ENCODE measurements around the gene DDC. TPM values are rescaled to one million over a fixed set of nuclear protein-coding genes. Genes with fewer than 3 reads are reported as not detected.

Gene DDC
- total RNA-seq, 1 donor from 2014 or later: 0.52 TPM

- Histone ChIP-seq H3K27me3 (ENCODE audit: control insufficient read depth in 3 of 3, insufficient read depth in 3 of 3, low read length in 3 of 3) (no peaks in the 10 kb centered on the region), H3K9ac (ENCODE audit: low read depth in 1 of 3, low read length in 3 of 3) (no peak overlapping the region), H3K9me3 (ENCODE audit: control insufficient read depth in 3 of 3, low read length in 3 of 3) (no peaks in the 10 kb centered on the region), H3K4me3 (ENCODE audit: low read length in 3 of 3) (no peak overlapping the region), H3K27ac (ENCODE audit: low read depth, low read length) (no peak overlapping the region), H3K4me1 (ENCODE audit: control insufficient read depth in 3 of 3, insufficient read depth in 3 of 3, low read length in 3 of 3) (peaks cover 5 to 15% (median 8%) of the 10 kb centered on the region in 3 donors), H3K36me3 (ENCODE audit: control insufficient read depth in 3 of 3, insufficient read depth in 3 of 3, low read length in 3 of 3) (peaks cover 24 to 43% (median 41%) of the 10 kb centered on the region in 3 donors)
Observed at GRCh38 chr7:50598460-50599343, 33.5 kb upstream of the DDC start.

DNA sequence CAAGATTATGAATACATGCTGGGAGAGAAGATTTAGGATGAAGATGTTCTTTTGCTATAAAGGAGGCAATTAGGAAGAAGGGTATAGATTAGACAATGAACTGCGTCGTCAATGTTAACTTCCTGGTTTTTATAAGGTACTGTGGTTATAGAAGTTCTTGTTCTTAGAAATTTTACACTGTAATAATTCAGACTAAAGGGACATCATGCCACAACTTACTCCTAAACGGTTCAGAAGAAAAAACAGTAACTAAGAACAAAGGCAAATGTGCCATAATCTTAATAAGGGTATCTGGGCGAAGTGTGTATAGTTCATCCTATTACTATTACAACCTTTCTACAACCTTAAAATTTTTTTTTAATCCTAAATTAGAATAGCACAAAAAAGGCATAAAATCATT lies 31.3 kb upstream of the DDC start:
- Histone ChIP-seq H3K36me3 (ENCODE audit: control insufficient read depth in 3 of 3, insufficient read depth in 3 of 3, low read length in 3 of 3) (peaks cover 17 to 40% (median 39%) of the 10 kb centered on the region in 3 donors), H3K9me3 (ENCODE audit: control insufficient read depth in 3 of 3, low read length in 3 of 3) (no peaks in the 10 kb centered on the region), H3K4me3 (ENCODE audit: low read length in 3 of 3) (no peak overlapping the region), H3K27me3 (ENCODE audit: control insufficient read depth in 3 of 3, insufficient read depth in 3 of 3, low read length in 3 of 3) (no peaks in the 10 kb centered on the region), H3K9ac (ENCODE audit: low read depth in 1 of 3, low read length in 3 of 3) (no peak overlapping the region), H3K4me1 (ENCODE audit: control insufficient read depth in 3 of 3, insufficient read depth in 3 of 3, low read length in 3 of 3) (peaks cover 8 to 26% (median 17%) of the 10 kb centered on the region in 3 donors), H3K27ac (ENCODE audit: low read depth, low read length) (no peak overlapping the region)

GRCh38 chr7:50595491-50596102 lies 30.4 kb upstream of the DDC start:
- peaks cover 17 to 40% (median 36%) of the 10 kb centered on the region in 3 donors for H3K36me3 ChIP-seq (ENCODE audit: control insufficient read depth in 3 of 3, insufficient read depth in 3 of 3, low read length in 3 of 3)
- H3K4me3 ChIP-seq (ENCODE audit: low read length in 3 of 3): no peak overlapping the region
- H3K9me3 ChIP-seq (ENCODE audit: control insufficient read depth in 3 of 3, low read length in 3 of 3): no peaks in the 10 kb centered on the region
- peaks cover 8 to 26% (median 17%) of the 10 kb centered on the region in 3 donors for H3K4me1 ChIP-seq (ENCODE audit: control insufficient read depth in 3 of 3, insufficient read depth in 3 of 3, low read length in 3 of 3)
- H3K27ac ChIP-seq (ENCODE audit: low read depth, low read length): no peak overlapping the region
- H3K9ac ChIP-seq (ENCODE audit: low read depth in 1 of 3, low read length in 3 of 3): no peak overlapping the region
- H3K27me3 ChIP-seq (ENCODE audit: control insufficient read depth in 3 of 3, insufficient read depth in 3 of 3, low read length in 3 of 3): no peaks in the 10 kb centered on the region

GRCh38 chr7:50594734-50595485 lies 29.7 kb upstream of the DDC start:
- H3K4me1 ChIP-seq (ENCODE audit: control insufficient read depth in 3 of 3, insufficient read depth in 3 of 3, low read length in 3 of 3): peaks cover 8 to 26% (median 17%) of the 10 kb centered on the region in 3 donors
- no peaks in the 10 kb centered on the region for H3K9me3 ChIP-seq (ENCODE audit: control insufficient read depth in 3 of 3, low read length in 3 of 3)
- no peak overlapping the region for H3K27ac ChIP-seq (ENCODE audit: low read depth, low read length)
- H3K36me3 ChIP-seq (ENCODE audit: control insufficient read depth in 3 of 3, insufficient read depth in 3 of 3, low read length in 3 of 3): peaks cover 17 to 40% (median 36%) of the 10 kb centered on the region in 3 donors
- H3K9ac ChIP-seq (ENCODE audit: low read depth in 1 of 3, low read length in 3 of 3): no peak overlapping the region
- no peaks in the 10 kb centered on the region for H3K27me3 ChIP-seq (ENCODE audit: control insufficient read depth in 3 of 3, insufficient read depth in 3 of 3, low read length in 3 of 3)
- H3K4me3 ChIP-seq (ENCODE audit: low read length in 3 of 3): no peak overlapping the region

GRCh38 chr7:50594136-50594535 lies 28.9 kb upstream of the DDC start:
- H3K4me1 ChIP-seq (ENCODE audit: control insufficient read depth in 3 of 3, insufficient read depth in 3 of 3, low read length in 3 of 3): peaks cover 8 to 26% (median 17%) of the 10 kb centered on the region in 3 donors

DNA sequence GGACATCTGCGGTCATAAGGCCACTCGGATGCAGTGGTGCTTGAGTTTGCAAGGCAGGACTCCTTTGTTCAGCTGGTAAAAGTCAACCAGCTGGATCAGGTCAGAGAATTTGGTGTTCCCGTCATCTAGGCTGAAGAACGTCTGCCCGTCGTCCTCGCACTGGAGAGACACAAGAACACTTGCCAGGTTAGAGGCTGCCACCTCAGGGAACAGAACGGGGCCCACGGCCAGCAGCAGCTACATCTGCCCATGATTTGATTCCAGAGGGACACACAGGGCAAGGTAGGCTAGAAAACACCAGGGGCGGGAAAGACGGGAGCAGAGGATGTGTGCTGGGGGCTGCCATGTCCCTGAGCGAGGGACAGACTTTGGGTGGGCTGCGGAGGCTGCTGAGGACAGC lies 27.7 kb upstream of the DDC start:
- H3K27me3 ChIP-seq (ENCODE audit: control insufficient read depth in 3 of 3, insufficient read depth in 3 of 3, low read length in 3 of 3): no peaks in the 10 kb centered on the region
- no peak overlapping the region for H3K9ac ChIP-seq (ENCODE audit: low read depth in 1 of 3, low read length in 3 of 3)
- peaks cover 8 to 26% (median 17%) of the 10 kb centered on the region in 3 donors for H3K4me1 ChIP-seq (ENCODE audit: control insufficient read depth in 3 of 3, insufficient read depth in 3 of 3, low read length in 3 of 3)
- H3K9me3 ChIP-seq (ENCODE audit: control insufficient read depth in 3 of 3, low read length in 3 of 3): no peaks in the 10 kb centered on the region
- H3K27ac ChIP-seq (ENCODE audit: low read depth, low read length): no peak overlapping the region
- no peak overlapping the region for H3K4me3 ChIP-seq (ENCODE audit: low read length in 3 of 3)
- H3K36me3 ChIP-seq (ENCODE audit: control insufficient read depth in 3 of 3, insufficient read depth in 3 of 3, low read length in 3 of 3): peaks cover 11 to 27% (median 26%) of the 10 kb centered on the region in 3 donors

More at GRCh38 chr7:50594136-50594535, 28.9 kb upstream of the DDC start:
- no peaks in the 10 kb centered on the region for H3K9me3 ChIP-seq (ENCODE audit: control insufficient read depth in 3 of 3, low read length in 3 of 3)
- peaks cover 17 to 37% (median 31%) of the 10 kb centered on the region in 3 donors for H3K36me3 ChIP-seq (ENCODE audit: control insufficient read depth in 3 of 3, insufficient read depth in 3 of 3, low read length in 3 of 3)
- no peaks in the 10 kb centered on the region for H3K27me3 ChIP-seq (ENCODE audit: control insufficient read depth in 3 of 3, insufficient read depth in 3 of 3, low read length in 3 of 3)
- no peak overlapping the region for H3K27ac ChIP-seq (ENCODE audit: low read depth, low read length)
- no peak overlapping the region for H3K9ac ChIP-seq (ENCODE audit: low read depth in 1 of 3, low read length in 3 of 3)
- no peak overlapping the region for H3K4me3 ChIP-seq (ENCODE audit: low read length in 3 of 3)

GRCh38 chr7:50591480-50592438 lies 26.6 kb upstream of the DDC start:
- no peak overlapping the region for H3K9ac ChIP-seq (ENCODE audit: low read depth in 1 of 3, low read length in 3 of 3)
- H3K36me3 ChIP-seq (ENCODE audit: control insufficient read depth in 3 of 3, insufficient read depth in 3 of 3, low read length in 3 of 3): peaks cover 6 to 22% (median 18%) of the 10 kb centered on the region in 3 donors
- H3K4me1 ChIP-seq (ENCODE audit: control insufficient read depth in 3 of 3, insufficient read depth in 3 of 3, low read length in 3 of 3): peaks cover 8 to 26% (median 17%) of the 10 kb centered on the region in 3 donors
- no peak overlapping the region for H3K27ac ChIP-seq (ENCODE audit: low read depth, low read length)
- H3K9me3 ChIP-seq (ENCODE audit: control insufficient read depth in 3 of 3, low read length in 3 of 3): no peaks in the 10 kb centered on the region
- H3K4me3 ChIP-seq (ENCODE audit: low read length in 3 of 3): no peak overlapping the region
- H3K27me3 ChIP-seq (ENCODE audit: control insufficient read depth in 3 of 3, insufficient read depth in 3 of 3, low read length in 3 of 3): no peaks in the 10 kb centered on the region

DNA sequence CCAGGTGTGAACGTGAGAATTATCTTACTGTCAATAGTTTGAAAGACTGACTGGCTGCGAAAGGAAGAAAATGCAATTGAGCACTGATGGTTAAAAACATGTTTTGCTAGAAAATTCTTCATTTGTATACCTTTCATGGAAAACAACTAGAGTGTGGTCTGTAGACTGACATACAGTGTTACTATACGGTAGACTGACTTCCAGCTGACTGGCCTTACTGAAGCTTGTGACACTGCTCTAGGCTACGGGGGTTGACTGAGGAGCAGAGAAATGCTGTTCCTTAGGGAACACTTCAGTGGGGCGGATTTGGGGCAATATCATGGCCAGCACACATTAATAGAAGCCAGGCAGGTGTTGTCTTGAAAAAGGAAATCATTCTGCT lies 25.9 kb upstream of the DDC start:
- H3K27me3 ChIP-seq (ENCODE audit: control insufficient read depth in 3 of 3, insufficient read depth in 3 of 3, low read length in 3 of 3): no peaks in the 10 kb centered on the region
- peaks cover 6 to 22% (median 15%) of the 10 kb centered on the region in 3 donors for H3K36me3 ChIP-seq (ENCODE audit: control insufficient read depth in 3 of 3, insufficient read depth in 3 of 3, low read length in 3 of 3)
- peaks cover 8 to 26% (median 17%) of the 10 kb centered on the region in 3 donors for H3K4me1 ChIP-seq (ENCODE audit: control insufficient read depth in 3 of 3, insufficient read depth in 3 of 3, low read length in 3 of 3)
- H3K27ac ChIP-seq (ENCODE audit: low read depth, low read length): no peak overlapping the region
- no peak overlapping the region for H3K9ac ChIP-seq (ENCODE audit: low read depth in 1 of 3, low read length in 3 of 3)
- no peaks in the 10 kb centered on the region for H3K9me3 ChIP-seq (ENCODE audit: control insufficient read depth in 3 of 3, low read length in 3 of 3)
- no peak overlapping the region for H3K4me3 ChIP-seq (ENCODE audit: low read length in 3 of 3)

DNA sequence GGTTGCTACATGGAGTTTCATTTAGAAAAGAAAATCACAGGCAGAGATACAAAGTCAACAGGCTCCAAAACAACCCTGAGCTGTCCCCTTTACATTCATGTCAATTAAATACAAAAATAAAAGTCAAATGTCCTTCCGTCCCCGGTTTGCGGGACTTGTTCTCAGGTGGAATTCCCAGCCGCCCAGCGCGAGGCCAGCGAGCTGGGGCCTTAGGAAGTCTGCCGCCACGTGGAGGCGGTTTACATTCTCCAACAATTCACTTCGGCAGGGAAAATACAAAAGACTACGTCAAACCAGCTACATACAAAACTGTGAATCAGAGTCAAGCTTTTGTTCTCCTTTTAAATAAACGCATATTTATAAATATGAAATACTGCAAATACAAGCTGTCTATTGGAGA lies 25.3 kb upstream of the DDC start:
- Histone ChIP-seq H3K9ac (ENCODE audit: low read depth in 1 of 3, low read length in 3 of 3) (no peak overlapping the region), H3K27me3 (ENCODE audit: control insufficient read depth in 3 of 3, insufficient read depth in 3 of 3, low read length in 3 of 3) (no peaks in the 10 kb centered on the region), H3K4me3 (ENCODE audit: low read length in 3 of 3) (no peak overlapping the region), H3K9me3 (ENCODE audit: control insufficient read depth in 3 of 3, low read length in 3 of 3) (no peaks in the 10 kb centered on the region), H3K4me1 (ENCODE audit: control insufficient read depth in 3 of 3, insufficient read depth in 3 of 3, low read length in 3 of 3) (peaks cover 8 to 26% (median 17%) of the 10 kb centered on the region in 3 donors), H3K27ac (ENCODE audit: low read depth, low read length) (no peak overlapping the region), H3K36me3 (ENCODE audit: control insufficient read depth in 3 of 3, insufficient read depth in 3 of 3, low read length in 3 of 3) (peaks cover 6 to 22% (median 13%) of the 10 kb centered on the region in 3 donors)

Data from skeletal muscle tissue (tissue), 4 donors.